ENCODE data around the gene PLCH1.
"Not testable (repeated sequence)": the region's sequence is repeated elsewhere in the genome, so short reads cannot be mapped to it uniquely, and the experiment has no call there.

The PLCH1 gene

DNA sequence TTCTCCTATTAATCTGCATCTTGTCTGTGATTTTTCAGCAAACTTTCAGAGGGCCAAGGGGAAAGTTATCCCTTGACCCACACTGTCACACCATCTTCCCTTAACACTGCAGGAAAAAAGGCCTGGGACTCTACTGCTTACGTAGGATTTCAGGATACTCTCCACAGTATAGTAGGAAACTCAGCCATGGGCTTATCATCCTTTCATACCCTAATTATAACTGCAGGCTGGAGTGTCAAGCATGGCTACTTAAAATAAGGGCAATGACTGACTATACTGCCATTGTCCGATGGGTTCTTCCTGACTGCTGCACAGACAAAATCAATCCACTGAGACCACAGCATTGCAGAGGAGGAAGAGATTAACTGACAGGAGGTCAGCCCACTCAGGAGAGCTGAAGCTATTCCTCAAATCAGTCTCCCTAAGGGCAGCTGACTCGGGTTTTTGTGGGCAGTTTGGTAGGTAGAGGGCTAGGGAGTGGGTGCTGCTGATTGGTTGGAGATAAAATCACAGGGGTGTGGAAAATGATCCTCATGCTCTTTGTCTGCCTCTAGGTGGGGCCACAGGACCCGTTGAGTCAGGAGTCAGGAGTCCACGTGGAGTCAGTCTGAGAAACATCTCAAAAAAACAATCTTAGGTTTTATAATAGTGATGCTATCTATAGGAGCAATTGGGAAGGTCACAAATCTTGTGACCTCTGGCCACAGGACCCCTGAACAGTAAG is 333.2 kb downstream of the PLCH1 start:
- no peak for DNase-seq

DNA sequence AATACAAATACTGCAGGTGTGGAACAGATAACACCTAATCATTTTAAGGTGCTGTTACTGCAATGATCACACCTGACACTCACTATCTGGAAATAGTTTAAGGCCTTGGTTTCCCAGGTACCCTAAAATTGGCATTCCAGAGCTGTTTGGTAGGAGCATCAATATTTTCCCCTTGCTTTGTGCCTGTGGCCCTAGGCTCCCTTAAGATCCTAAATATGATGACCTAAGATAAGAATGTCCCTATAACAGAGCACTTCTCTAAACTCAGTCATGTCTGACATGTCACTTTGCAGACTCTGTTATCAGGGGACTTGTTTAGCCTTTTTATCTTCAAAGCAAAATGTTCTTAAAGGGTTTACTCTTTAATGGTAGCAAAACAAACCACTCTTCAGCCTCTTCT is 335.5 kb downstream of the PLCH1 start:
- no peak for DNase-seq

- DNase-seq: no peak
Observed at GRCh38 chr3:155407971-155408370, 336.9 kb downstream of the PLCH1 start.

DNA sequence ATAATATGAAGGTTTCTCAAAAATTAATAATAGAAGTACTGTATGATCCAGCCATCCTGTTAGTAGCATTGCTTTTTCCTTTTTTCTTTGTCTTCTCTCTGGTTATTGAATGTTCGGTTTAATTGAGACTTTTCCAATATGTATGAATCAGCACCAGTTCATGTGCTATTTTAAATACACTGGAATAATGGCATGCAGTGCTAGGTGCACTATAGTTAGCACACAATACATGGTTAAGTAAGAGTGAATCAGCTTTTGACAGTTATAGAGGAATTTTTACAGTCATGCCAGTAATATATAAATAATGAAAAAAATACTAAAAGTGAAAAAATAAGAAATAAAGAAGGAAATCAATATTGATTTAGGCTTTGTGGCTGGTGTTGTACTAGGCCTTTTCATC is 337.5 kb downstream of the PLCH1 start:
- no peak for DNase-seq

DNA sequence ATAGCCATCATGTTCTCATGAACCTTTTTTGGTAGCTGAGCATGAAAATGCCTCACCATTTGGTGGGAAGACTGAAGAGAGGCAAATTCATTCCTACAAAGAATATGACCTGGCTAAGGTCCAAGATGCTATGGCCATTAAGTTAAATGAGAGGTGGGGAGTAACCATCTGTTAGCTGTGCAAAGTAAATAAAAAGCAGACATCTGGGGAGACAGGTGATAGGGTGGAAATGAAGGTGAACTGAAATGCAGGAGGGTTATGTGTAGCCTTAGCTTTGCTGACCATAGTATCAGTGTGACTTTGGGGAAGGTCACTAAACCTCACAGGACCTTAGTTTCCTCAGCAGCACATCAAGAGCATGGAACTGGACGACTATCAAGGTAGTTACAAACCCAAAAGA is 340.4 kb downstream of the PLCH1 start:
- no peak for DNase-seq

DNA sequence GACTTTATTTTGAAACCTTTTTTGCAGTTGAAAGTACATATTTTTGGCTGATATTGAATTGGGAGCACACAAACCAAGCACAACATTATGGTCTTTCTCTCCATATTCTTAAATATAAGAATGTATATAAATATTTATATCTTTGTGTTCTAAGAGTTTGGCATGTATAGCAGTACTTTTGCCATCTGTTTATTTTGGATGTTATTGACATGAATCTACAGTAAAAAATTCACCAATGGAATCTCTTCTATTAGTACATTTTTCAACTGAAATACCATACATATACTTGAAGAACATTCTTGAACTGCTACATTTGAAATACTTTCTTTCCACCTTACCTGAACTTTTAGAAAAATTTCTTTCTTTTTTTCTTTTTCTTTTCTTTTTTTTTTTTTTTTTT is 342.2 kb downstream of the PLCH1 start:
- no peak for DNase-seq

- no peak for DNase-seq
Observed at GRCh38 chr3:155398046-155398445, 346.8 kb downstream of the PLCH1 start.

GRCh38 chr3:155394896-155395295 is 350.0 kb downstream of the PLCH1 start:
- not testable (repeated sequence) for DNase-seq

DNA sequence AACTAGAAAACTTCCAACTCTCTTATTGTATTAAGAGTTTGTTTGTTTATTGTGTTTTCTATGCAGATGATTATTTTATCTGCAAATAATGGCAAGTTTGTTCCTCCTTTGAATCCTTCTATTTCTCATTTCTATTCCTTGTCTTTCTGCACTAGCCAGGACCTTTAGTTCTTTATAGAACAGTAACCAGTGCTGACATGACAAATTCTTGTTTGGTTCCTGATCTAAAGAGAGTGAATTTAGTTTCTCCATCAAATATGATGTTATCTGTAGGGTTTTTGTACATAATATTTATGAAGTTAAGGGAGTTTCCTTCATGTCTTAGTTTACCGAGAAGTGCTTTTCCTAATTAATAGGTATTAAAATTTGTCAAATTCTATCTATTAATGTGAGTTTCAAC is 350.6 kb downstream of the PLCH1 start:
- DNase-seq: no peak

DNA sequence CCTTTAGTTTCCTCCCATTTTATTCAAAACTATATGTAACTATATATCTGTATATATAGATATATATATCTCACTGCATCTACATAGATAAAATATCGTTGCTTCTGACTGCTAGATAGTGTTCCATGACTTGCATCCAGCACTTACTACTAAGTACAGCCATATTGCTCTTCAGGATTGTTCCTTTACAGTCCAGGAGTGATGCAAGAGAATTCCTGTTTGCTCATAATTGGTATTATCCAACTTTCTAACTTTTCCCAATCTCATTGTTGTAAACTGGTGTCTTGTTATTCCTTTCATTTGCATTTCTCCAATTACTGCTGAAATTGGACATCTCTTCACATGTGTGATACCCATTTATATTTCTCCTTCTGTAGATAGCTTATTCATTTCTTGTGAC is 351.6 kb downstream of the PLCH1 start:
- DNase-seq: no peak

GRCh38 chr3:155392138-155392537 is 352.7 kb downstream of the PLCH1 start:
- DNase-seq: no peak

DNA sequence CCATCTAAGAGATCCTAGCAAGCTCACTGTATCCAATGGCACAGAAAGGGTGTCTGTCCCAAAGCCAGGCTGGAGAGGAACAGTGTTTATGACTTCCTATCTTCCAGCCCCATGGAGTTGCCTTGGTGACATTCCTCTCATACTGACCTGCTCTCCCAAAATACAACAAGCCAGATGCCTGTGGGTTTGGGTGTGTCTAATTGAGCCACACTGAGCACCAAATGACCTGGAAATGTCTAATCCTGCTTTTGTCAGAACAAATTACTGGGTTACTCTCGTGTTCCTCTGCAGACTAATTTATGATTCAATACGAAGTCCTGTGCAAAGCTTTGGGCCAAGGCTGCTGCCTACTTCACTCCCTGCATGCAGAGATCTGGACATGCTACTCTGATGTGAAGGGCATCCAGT is 353.3 kb downstream of the PLCH1 start:
- no peak for DNase-seq

DNA sequence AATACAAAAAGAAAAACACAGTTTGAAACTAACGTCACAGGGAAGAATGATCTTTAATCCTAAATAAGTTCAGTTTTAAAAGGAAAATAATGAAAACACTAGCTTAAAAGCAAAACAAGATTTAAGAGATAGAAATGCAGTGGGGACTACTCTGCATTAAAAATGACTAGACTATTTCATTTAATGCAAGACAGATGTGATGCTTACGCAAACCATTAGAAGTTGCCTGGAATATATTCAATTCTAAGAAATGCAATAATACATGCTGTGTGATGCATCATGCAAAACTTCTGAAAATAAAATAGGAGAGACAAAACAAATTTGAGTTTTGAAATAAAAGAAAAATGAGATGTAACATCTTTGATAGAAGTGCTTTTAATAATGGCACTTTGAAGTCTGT is 353.8 kb downstream of the PLCH1 start:
- DNase-seq: no peak

DNA sequence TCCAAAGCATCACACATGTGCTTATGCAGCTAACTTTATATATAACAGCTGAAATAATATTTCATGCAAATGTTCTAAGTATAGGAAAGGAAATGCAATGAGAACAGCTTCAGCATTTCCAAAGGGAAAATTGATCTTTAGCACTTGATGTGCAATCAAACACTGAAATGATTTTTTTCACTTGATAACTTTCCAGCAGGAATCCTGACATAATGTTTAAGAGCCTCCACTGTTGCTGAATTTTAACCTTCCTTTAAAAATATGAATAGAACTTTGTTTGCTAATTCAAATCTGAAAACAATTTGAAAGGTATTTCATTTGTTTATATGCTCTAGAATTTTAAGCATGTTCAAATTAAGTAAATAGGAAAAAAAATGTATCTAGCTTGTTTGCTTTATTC is 354.5 kb downstream of the PLCH1 start:
- no peak for DNase-seq

- DNase-seq: no peak
Observed at GRCh38 chr3:155388417-155388816, 356.5 kb downstream of the PLCH1 start.

- DNase-seq: no peak
Observed at GRCh38 chr3:155387571-155387970, 357.3 kb downstream of the PLCH1 start.

DNA sequence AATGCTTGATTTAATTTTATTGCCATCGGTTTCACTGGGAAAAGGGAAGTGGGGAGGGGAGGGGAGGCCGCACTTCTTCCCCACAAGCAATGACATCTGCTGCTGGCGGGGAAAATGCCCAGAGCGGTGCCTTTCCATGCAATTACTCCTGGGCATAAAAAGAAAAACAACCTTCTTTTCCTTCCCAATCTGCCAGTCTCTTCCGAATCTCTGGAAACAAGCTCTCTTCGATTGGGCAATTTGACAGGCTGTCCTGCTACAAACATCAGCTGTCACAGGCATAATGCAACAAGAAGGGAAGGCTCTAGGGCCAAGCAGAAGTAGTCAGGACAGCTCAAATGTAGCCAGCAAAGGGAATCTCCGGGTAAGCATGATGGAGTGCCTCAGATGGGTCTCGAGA is 358.0 kb downstream of the PLCH1 start:
- no peak for DNase-seq

DNA sequence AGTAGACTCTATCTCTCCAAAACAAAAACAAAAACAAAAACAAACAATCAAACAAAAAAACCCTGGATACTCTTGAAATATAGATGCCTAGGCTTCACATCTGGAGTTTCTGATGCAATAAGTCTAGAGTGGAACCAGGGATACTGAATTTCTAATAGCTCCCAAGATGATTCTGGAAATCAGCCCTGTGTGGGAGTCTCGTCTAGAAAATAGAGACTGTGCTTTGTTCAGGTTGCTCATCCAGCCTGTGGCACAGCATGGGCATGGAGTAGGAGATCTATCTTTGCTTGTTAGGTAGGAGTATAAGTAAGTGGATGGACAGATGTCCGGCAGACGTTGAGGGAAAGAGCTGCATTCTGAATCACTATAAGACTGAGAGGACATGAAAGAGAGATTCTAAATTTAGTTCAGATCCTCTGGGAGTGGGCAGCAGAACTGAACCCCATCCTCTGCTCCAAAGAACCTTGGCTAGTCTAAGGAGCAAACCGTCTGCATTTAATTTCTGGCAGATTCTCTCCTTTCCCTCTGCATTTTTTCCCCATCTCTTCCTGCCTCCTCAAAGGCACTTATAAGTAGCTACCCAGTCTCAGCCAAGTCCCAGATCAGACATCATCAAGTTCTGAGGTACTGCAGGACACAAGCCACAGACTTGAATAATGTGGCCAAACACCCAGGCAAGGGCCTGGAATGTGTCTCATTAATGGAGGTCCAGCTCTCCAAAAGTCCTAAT is 358.8 kb downstream of the PLCH1 start:
- DNase-seq: no peak

GRCh38 chr3:155382396-155383042 is 362.4 kb downstream of the PLCH1 start:
- DNase-seq: peak in 1 of 2 experiments; percentile 3

GRCh38 chr3:155377847-155378246 is 367.0 kb downstream of the PLCH1 start:
- no peak for DNase-seq

DNA sequence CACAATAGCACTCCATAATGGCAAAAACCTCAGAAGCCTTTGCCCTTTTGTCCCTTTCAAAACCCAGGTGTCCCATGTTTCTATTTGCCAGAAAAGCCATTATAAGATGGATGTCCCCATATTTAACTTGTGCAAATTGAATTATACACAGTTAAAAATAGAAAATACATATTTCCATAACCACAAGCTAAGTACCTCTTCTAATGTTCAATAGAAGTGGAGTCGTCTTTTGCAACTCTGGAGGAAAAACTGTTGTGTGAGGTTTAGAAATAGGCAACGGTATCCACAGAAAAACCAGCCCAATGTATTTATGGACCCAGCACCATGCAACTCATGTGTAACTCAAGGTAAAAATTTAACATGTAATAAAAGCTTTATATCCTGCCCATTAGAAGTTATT is 367.8 kb downstream of the PLCH1 start:
- no peak for DNase-seq

DNA sequence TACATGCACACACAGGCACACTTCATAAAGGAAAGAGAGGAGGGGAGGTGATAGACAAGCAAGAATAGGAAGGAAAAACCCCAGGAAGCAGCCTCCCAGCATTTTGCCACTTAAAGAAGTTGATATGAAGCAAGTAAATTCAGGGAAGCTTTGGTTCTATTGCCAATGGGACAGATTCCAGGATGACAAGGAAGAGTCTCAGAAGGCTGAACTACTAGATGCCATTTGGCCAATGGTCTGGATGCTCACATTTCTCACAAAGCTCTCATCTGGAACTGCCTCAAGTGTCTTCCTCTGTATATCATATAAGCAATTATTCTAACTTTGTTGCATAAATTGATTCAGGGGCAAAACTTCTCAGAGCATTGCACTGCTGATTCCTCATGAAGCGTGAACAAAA is 372.6 kb downstream of the PLCH1 start:
- no peak for DNase-seq

DNA sequence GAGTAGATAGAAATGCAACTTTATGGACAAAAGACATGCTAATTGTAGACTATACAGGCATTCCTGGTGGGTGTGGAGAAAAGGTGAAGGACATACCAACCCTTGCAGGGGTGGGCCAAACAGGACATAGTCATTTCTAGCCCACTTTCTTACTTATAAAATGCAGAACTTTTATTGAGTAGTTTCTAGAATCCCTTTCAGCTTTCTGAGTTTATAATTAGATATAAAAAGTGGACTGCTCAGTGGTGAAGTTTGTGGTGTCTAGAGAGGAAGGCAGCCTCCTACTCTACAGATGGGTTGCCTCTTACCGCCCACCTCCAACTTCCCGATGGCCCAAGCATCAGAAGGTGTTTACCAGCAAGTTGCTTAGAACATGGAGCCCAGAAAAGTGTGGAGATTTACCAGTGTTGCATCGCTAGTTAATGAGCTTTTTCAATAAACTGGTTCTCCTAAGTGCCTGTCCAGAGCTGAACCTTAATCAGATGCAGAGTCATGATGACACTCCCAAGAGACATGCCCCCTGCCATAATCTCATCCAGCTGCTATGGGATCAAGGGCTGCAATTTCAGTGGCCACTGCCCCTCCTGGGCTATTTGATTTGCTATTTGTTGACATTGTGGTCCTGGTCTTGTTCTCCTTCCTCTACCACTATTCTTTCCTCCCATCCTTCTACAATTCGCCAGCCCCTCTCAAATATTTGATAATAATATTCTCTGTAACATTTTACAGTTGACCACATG is 373.9 kb downstream of the PLCH1 start:
- DNase-seq: no peak
